AG09309 (cell line): ENCODE data around the gene NT5C2.

ENCODE experiments used
- DNase-seq: peaks from one replicate; pipeline ENCODE4 v3.0.0-alpha.2; 2010; ENCODE audit warnings: low read depth
- H3K4me3 ChIP-seq: 2 replicates; pipeline ENCODE4 v1.5.1; 2011; ENCODE audit warnings: mild to moderate bottlenecking, low read depth, low read length, moderate library complexity; ENCODE audit not compliant: control insufficient read depth
- CTCF ChIP-seq: IDR thresholded peaks from 2 replicates; pipeline ENCODE4 v1.5.1; 2011; ENCODE audit warnings: mild to moderate bottlenecking, low read depth, low read length, inconsistent platforms; ENCODE audit not compliant: insufficient read depth, control insufficient read depth; ENCODE audit errors: missing control alignments

Gene NT5C2

GRCh38 chr10:103100620-103101019 is 92.5 kb downstream of the NT5C2 start:
- no peak for DNase-seq
- H3K4me3 ChIP-seq = no peak overlapping the region
- TF ChIP-seq CTCF = no peak

- DNase-seq = no peak
- no peak for TF ChIP-seq CTCF
- H3K4me3 ChIP-seq = no peak overlapping the region
Observed at GRCh38 chr10:103098240-103098639, 94.8 kb downstream of the NT5C2 start.

- no peak for TF ChIP-seq CTCF
- no peak overlapping the region for H3K4me3 ChIP-seq
- no peak for DNase-seq
Observed at GRCh38 chr10:103096130-103096529, 96.9 kb downstream of the NT5C2 start.

- no peak for TF ChIP-seq CTCF
- H3K4me3 ChIP-seq = no peak overlapping the region
- no peak for DNase-seq
Observed at GRCh38 chr10:103095005-103095404, 98.1 kb downstream of the NT5C2 start.

- TF ChIP-seq CTCF = no peak
Observed at GRCh38 chr10:103090911-103091310, 102.2 kb downstream of the NT5C2 start.

GRCh38 chr10:103089493-103089892 is 103.6 kb downstream of the NT5C2 start:
- no peak overlapping the region for H3K4me3 ChIP-seq
- DNase-seq = no peak
- TF ChIP-seq CTCF = no peak

More at GRCh38 chr10:103090911-103091310, 102.2 kb downstream of the NT5C2 start:
- no peak overlapping the region for H3K4me3 ChIP-seq
- no peak for DNase-seq

- H3K4me3 ChIP-seq = no peak overlapping the region
- DNase-seq = no peak
- TF ChIP-seq CTCF = no peak
Observed at GRCh38 chr10:103086799-103087198, 106.3 kb downstream of the NT5C2 start.
